OCI-LY1 (cell line): Measurements from ENCODE around the gene KRTCAP2.
A peak's percentile ranks its signal among the peaks of the same experiment; 100 is the strongest.

ENCODE experiments used
- H2AFZ ChIP-seq: fragments of 200-600 bp; sonication (generic), shearing (Covaris generic); 2 replicates; pipeline ENCODE4 v1.6.0; 2014; ENCODE audit warnings: antibody characterized with exemption, mild to moderate bottlenecking, low read length
- H3F3A ChIP-seq: fragments of 200-600 bp; sonication (generic), shearing (Covaris generic); 2 replicates; pipeline ENCODE4 v1.6.0; 2014; ENCODE audit warnings: mild to moderate bottlenecking, antibody characterized with exemption, low read length, moderate library complexity; ENCODE audit not compliant: insufficient read depth
- H3K27ac ChIP-seq: fragments of 200-600 bp; sonication (generic); 2 replicates; pipeline ENCODE4 v1.5.1; 2014; ENCODE audit warnings: low read length, mixed run types, mild to moderate bottlenecking, low read depth; ENCODE audit not compliant: poor library complexity, severe bottlenecking
- H3K27me3 ChIP-seq: fragments of 200-600 bp; sonication (generic); 2 replicates; pipeline ENCODE4 v1.6.0; 2014; ENCODE audit warnings: antibody characterized with exemption, mild to moderate bottlenecking, low read length, moderate library complexity; ENCODE audit not compliant: insufficient read depth
- H3K36me3 ChIP-seq: fragments of 200-600 bp; sonication (generic); 2 replicates; pipeline ENCODE4 v1.6.1; 2014; ENCODE audit warnings: mild to moderate bottlenecking, antibody characterized with exemption, low read length, moderate library complexity, mixed read lengths; ENCODE audit not compliant: insufficient read depth
- H3K4me1 ChIP-seq: fragments of 200-600 bp; sonication (generic); 2 replicates; pipeline ENCODE4 v1.5.1; 2014; ENCODE audit warnings: mild to moderate bottlenecking, low read length, moderate library complexity; ENCODE audit not compliant: insufficient read depth, severe bottlenecking
- H3K4me2 ChIP-seq: fragments of 200-600 bp; sonication (generic), shearing (Covaris generic); 2 replicates; pipeline ENCODE4 v1.6.1; 2014; ENCODE audit warnings: low read length
- H3K4me3 ChIP-seq: fragments of 200-600 bp; sonication (generic); 2 replicates; pipeline ENCODE4 v1.5.1; 2014; ENCODE audit warnings: low read length, low read depth, mild to moderate bottlenecking, mixed read lengths; ENCODE audit not compliant: poor library complexity, severe bottlenecking
- H3K79me2 ChIP-seq: fragments of 200-600 bp; shearing (Covaris generic); 2 replicates; pipeline ENCODE4 v1.6.1; 2016; ENCODE audit warnings: mixed run types, low read length, mixed read lengths; ENCODE audit not compliant: insufficient read depth
- H3K9ac ChIP-seq: fragments of 200-600 bp; sonication (generic), shearing (Covaris generic); 2 replicates; pipeline ENCODE4 v1.6.1; 2014; ENCODE audit warnings: mild to moderate bottlenecking, low read length, mixed read lengths
- H3K9me2 ChIP-seq: fragments of 200-600 bp; sonication (generic), shearing (Covaris generic); 2 replicates; pipeline ENCODE4 v1.6.1; 2014; ENCODE audit warnings: low read depth, mild to moderate bottlenecking, low read length, mixed read lengths
- H3K9me3 ChIP-seq: fragments of 200-600 bp; shearing (Covaris generic); 2 replicates; pipeline ENCODE4 v1.6.1; 2014; ENCODE audit warnings: low read length, mixed read lengths
- H4K20me1 ChIP-seq: fragments of 200-600 bp; sonication (generic), shearing (Covaris generic); 2 replicates; pipeline ENCODE4 v1.6.0; 2016; ENCODE audit warnings: mild to moderate bottlenecking, low read length; ENCODE audit not compliant: insufficient read depth
- CTCF ChIP-seq: fragments of 200-600 bp; sonication (generic), shearing (Covaris generic); IDR thresholded peaks from 2 replicates; pipeline ENCODE4 v1.5.1; 2017; ENCODE audit warnings: mild to moderate bottlenecking, antibody characterized with exemption, low read length, moderate library complexity, mixed read lengths
- EZH2 ChIP-seq: fragments of 200-600 bp; sonication (generic), shearing (Covaris generic); IDR thresholded peaks from 2 replicates; pipeline ENCODE4 v1.8.0; 2017; ENCODE audit warnings: borderline replicate concordance, mixed run types, mild to moderate bottlenecking, antibody characterized with exemption, low read length, moderate library complexity, mixed read lengths

KRTCAP2 gene

GRCh38 chr1:155139895-155140629, 33.0 kb downstream of the KRTCAP2 start, which contains the start of gene DPM3:
Gene DPM3 (minus strand): TSS chr1:155140531. CDS start chr1:155140240, 291 bp downstream.
- H4K20me1 ChIP-seq, result no peaks in the 10 kb centered on the region
- H3K4me1 ChIP-seq, result peaks cover 27% of the 10 kb centered on the region
- peak within 1 kb of the TSS; percentile 87 for H3K9ac ChIP-seq
- TF ChIP-seq EZH2 (no peak), CTCF (no peak)
- no peak within 1 kb of the TSS for H2AFZ ChIP-seq
- 0 out of 2 replicates have a peak, but pooled peaks cover 3% of the 10 kb centered on the region for H3F3A ChIP-seq
- no peaks in the 10 kb centered on the region for H3K9me2 ChIP-seq
- H3K27ac ChIP-seq, result peak within 1 kb of the TSS; percentile 37
- no peaks in the 10 kb centered on the region for H3K79me2 ChIP-seq
- H3K36me3 ChIP-seq, result no peaks in the 10 kb centered on the region
- H3K27me3 ChIP-seq, result peaks cover 4% of the 10 kb centered on the region; the same call in 1 of the 2 replicates
- H3K9me3 ChIP-seq, result peaks cover 5% of the 10 kb centered on the region; the same call in 1 of the 2 replicates
- peak within 1 kb of the TSS; percentile 94 for H3K4me3 ChIP-seq
- peak within 1 kb of the TSS; percentile 99 for H3K4me2 ChIP-seq

GRCh38 chr1:155137154-155137949, 35.8 kb downstream of the KRTCAP2 start:
- Histone ChIP-seq H3K9me3 (peaks cover 5% of the 10 kb centered on the region; the same call in 1 of the 2 replicates), H3K9me2 (no peaks in the 10 kb centered on the region), H3F3A (0 out of 2 replicates have a peak, but pooled peaks cover 3% of the 10 kb centered on the region), H3K79me2 (no peaks in the 10 kb centered on the region), H3K4me3 (peak overlapping the region; percentile 86), H3K36me3 (no peaks in the 10 kb centered on the region), H2AFZ (no peak overlapping the region), H4K20me1 (no peaks in the 10 kb centered on the region), H3K27ac (peak overlapping the region; percentile 75), H3K4me1 (peaks cover 34% of the 10 kb centered on the region), H3K4me2 (peak overlapping the region; percentile 86), H3K9ac (peak overlapping the region; percentile 90; the same call in 1 of the 2 replicates), H3K27me3 (peaks cover 3% of the 10 kb centered on the region; the same call in 1 of the 2 replicates)
- TF ChIP-seq CTCF (no peak), EZH2 (no peak)

GRCh38 chr1:155136748-155137147, 36.4 kb downstream of the KRTCAP2 start:
- no peaks in the 10 kb centered on the region for H3K79me2 ChIP-seq
- peak overlapping the region; percentile 75 for H3K27ac ChIP-seq
- H3K9me3 ChIP-seq, result peaks cover 5% of the 10 kb centered on the region; the same call in 1 of the 2 replicates
- peak overlapping the region; percentile 86 for H3K4me3 ChIP-seq
- H3K36me3 ChIP-seq, result no peaks in the 10 kb centered on the region
- no peaks in the 10 kb centered on the region for H3K9me2 ChIP-seq
- H4K20me1 ChIP-seq, result no peaks in the 10 kb centered on the region
- peak overlapping the region; percentile 86 for H3K4me2 ChIP-seq
- H2AFZ ChIP-seq, result no peak overlapping the region
- H3K27me3 ChIP-seq, result no peaks in the 10 kb centered on the region; the same call in 1 of the 2 replicates
- H3K9ac ChIP-seq, result peak overlapping the region; percentile 90
- 0 out of 2 replicates have a peak, but pooled peaks cover 3% of the 10 kb centered on the region for H3F3A ChIP-seq
- no peak for TF ChIP-seq EZH2
- no peak; the same call in 1 of the 2 replicates for TF ChIP-seq CTCF
- peaks cover 34% of the 10 kb centered on the region for H3K4me1 ChIP-seq
